ENCODE measurements around the gene CFDP1.

GRCh38 chr16:75385507-75386152 lies 47.7 kb downstream of the CFDP1 start:
- TF ChIP-seq POLR2A (IDR thresholded peaks at IDR 0.05; ENCODE audit: low read depth, low read length): no peak
- TF ChIP-seq POLR2AphosphoS5 (IDR thresholded peaks at IDR 0.05; ENCODE audit: insufficient read depth, low read depth, low read length): no peak
